ENCODE data around the gene SLX9.

DNA sequence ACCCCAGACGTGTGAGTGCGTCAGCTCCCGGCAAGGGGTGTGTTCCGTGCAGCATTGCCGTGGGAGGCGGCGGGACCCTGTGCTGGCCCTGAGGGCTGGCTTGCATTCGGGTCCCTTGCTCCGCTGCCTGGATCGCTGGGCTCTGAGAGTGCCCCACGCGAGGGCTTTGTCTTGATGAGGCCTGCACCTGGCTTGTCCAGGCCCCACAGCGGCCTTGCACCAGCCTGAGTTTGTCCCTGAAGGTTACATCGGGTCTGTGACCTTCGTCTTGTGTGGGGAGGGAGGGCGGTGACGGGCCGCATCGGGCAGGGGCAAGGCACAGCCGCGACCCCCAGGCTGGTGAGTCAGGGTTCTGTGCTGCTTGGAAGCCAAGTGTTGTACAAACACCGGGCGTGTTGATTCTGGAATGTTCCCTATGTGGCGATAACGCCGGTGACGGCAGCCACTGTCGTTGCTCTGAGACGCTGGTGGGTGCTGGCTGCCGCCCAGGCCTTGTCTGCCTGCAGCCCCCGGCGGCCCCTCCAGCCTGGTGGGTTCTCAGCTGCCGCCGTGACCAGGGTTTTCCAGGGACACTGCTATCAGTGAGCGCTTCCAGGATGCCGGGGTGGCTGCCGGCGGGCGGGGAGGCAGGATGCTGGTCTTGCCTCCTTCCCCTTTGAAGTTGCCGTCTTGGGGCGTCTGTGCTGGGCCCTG is 42.9 kb downstream of the SLX9 start:
- TF ChIP-seq, protein P1, sequence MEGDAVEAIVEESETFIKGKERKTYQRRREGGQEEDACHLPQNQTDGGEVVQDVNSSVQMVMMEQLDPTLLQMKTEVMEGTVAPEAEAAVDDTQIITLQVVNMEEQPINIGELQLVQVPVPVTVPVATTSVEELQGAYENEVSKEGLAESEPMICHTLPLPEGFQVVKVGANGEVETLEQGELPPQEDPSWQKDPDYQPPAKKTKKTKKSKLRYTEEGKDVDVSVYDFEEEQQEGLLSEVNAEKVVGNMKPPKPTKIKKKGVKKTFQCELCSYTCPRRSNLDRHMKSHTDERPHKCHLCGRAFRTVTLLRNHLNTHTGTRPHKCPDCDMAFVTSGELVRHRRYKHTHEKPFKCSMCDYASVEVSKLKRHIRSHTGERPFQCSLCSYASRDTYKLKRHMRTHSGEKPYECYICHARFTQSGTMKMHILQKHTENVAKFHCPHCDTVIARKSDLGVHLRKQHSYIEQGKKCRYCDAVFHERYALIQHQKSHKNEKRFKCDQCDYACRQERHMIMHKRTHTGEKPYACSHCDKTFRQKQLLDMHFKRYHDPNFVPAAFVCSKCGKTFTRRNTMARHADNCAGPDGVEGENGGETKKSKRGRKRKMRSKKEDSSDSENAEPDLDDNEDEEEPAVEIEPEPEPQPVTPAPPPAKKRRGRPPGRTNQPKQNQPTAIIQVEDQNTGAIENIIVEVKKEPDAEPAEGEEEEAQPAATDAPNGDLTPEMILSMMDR (IDR thresholded peaks at IDR 0.05 in 8 of 11, conservative IDR thresholded peaks at IDR 0.05 in 3 of 11) = no peak
- TF ChIP-seq POLR2AphosphoS5 (IDR thresholded peaks at IDR 0.05) (peak; percentile 50 to 80 (median 50)), POLR2A (IDR thresholded peaks at IDR 0.05) (no peak)
